GM18519 (cell line): Measurements from ENCODE around the gene MPDZ.
"Not testable (repeated sequence)": the region's sequence is repeated elsewhere in the genome, so short reads cannot be mapped to it uniquely, and the experiment has no call there.

Experiments used
- ATAC-seq: cut with Tn5 transposase; IDR thresholded peaks from one replicate; pipeline ENCODE4 v1.9.1; 2021; ENCODE audit warnings: mild to moderate bottlenecking, moderate library complexity; ENCODE audit not compliant: unreplicated experiment, low FRiP score

MPDZ gene

GRCh38 chr9:13266167-13266566 is 13.3 kb downstream of the MPDZ start:
- ATAC-seq, result no peak

DNA sequence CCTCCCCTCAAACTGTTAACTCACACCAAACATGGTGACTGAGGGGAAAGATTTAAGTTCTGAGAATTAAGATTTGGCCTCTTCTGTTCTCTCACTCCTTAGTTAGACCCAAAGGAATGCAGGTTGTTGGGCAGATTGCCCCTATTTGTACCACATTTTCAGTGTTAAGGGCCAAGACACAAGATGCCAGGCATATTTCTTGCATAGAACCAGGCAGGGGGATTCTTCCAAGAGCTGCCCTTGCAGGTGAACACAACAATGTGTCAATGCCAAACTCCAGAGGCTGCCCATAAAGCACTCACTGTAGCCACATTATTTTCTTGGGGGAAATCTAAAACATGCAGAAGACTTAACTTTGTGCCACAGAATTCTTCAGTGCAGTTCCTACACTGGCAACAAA is 14.7 kb downstream of the MPDZ start:
- ATAC-seq, result no peak

- ATAC-seq, result no peak
These were observed 16.0 kb downstream of the MPDZ start for GRCh38 chr9:13263511-13263910.

DNA sequence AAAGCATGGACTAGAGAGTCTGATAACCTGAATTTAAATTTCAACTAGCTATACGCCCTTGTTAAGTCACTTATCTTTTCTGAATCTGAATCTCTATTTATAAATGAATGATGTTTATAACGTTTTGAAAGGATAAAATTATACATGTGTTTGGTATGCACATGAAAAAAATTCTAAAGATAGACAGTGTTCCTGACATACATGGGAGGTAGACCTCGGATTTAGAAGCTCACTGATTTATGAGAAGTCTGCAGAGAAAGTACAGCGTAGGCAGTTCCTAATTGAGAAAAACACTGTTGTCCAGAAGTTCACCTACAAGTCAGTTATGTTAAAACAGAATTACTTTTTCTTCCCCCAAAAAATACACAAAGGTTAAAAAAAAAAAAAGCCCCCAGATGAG is 26.6 kb downstream of the MPDZ start:
- no peak for ATAC-seq

- no peak for ATAC-seq
These were observed 35.3 kb downstream of the MPDZ start for GRCh38 chr9:13244181-13244580.

- ATAC-seq, result no peak
These were observed 38.2 kb downstream of the MPDZ start for GRCh38 chr9:13241283-13241682.

DNA sequence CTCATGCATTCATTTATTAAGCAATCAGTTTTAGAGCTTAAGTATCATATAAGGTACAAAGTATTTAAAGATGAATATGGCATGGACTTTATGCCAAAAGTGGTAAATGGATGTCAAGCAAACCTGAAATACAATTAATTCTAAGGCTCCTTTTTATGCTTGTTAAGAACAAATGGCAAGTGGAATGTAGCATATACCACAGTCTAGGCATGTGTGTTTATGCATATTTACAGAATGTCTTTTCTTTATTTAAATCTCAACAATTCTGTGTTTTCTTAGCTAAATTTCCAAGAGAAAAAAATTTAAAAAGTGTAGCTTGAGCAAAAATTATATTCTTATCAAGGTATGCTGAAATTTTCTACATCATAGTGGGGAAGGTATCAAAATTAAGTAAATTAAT is 39.8 kb downstream of the MPDZ start:
- ATAC-seq, result no peak

- ATAC-seq, result no peak
These were observed 40.3 kb downstream of the MPDZ start for GRCh38 chr9:13239208-13239607.

- ATAC-seq, result no peak
These were observed 44.6 kb downstream of the MPDZ start for GRCh38 chr9:13234932-13235331.

DNA sequence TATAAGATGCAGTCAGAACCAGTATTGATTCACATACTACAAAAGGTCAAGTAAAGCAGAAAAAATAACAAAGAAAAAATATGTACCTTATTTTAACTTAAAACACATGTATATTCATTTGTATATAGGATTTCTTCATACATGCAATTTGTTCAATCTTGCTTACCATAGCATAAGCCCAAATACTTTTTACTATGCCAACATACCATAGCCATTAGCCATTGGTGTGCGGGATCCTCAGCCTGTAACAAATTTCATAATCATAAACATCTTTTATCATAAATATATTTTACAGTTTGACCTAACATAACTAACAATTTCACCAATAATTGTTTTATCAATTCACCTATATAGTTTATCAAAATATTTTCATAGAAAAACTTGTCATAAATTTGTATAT is 51.1 kb downstream of the MPDZ start:
- no peak for ATAC-seq

- no peak for ATAC-seq
These were observed 55.1 kb downstream of the MPDZ start for GRCh38 chr9:13224366-13224765.

DNA sequence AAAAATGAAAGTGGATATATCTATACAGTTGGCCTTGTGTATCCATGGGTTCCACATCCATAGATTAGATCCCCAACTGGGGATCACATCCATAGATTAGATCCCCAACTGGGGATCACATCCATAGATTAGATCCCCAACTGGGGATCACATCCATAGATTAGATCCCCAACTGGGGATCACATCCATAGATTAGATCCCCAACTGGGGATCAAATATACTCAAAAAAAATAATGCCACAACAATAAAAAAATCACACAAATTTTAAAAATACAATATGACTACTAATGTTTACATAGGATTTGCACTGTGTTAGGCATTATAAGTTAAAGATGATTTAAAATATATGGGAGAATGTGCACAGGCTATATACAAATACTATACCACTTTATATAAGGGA is 56.8 kb downstream of the MPDZ start:
- not testable (repeated sequence) for ATAC-seq

- ATAC-seq, result no peak
These were observed 57.8 kb downstream of the MPDZ start for GRCh38 chr9:13221741-13222140.

DNA sequence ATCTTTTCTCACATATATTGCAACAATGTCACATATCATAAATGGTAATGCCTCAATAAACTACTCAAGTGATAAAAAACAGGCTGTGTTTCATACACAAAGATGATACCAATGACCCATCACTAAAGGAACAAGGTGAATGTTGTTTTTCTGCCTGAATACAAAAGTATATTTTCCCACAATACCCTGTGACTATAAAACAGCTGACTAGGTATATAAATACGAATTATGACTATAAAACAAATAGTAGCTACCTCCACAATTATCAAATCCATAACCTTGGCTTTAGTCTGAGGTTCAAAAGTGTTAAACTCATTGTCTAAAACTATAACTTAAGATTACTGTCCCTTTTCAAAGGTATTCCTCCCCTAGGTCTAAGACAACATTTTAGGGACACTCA is 58.7 kb downstream of the MPDZ start:
- no peak for ATAC-seq

DNA sequence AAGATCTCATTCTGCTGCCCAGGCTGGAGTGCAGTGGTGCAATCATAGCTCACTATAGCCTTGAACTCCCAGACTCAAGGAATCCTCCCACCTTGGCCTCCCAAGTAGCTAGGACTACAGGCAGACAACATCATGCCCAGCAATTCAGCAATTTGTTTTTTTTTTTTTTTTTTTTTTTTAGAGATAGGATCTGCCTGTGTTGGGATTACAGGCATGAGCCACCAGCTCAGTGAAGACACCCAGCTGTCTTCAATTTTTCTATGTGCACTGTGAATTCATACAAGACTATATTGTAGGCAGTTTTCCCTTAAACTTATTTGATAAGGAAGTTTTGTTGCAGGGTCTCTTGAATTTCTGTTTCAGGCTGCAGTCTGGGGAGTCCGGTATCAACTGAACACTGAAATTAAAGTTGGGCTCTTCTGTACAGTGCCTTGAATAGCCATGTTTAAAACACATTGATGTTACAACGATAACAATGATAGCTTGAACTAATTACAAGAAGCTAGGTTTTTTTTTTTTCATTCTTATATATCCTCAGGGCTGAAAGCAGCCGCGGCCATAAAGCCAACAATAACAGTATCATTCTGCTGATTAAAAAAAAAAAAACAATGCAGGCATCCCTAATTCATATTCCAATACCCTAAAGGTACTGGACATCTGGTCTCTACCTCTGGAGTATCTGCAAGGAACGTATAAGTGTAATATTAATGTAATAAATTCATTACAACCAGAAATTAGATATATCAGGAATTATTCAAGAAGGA is 63.5 kb downstream of the MPDZ start:
- ATAC-seq, result no peak

DNA sequence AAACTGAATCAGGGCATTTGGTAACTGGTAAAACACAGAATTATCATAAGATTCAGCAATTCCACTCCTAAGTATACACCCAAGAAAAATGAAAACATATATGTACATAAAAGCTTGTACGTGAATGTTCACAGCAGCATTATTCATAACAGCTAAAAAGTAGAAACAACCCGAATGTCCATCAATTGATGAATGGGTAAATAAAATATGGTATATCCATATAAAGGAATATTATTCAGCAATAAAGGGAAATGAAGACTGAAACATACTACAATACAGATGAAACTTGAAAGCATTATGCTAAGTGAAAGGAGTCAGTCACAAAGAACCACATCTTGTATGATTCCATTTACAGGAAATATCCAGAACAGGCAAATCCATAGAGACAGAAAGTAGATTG is 65.5 kb downstream of the MPDZ start:
- ATAC-seq, result no peak

DNA sequence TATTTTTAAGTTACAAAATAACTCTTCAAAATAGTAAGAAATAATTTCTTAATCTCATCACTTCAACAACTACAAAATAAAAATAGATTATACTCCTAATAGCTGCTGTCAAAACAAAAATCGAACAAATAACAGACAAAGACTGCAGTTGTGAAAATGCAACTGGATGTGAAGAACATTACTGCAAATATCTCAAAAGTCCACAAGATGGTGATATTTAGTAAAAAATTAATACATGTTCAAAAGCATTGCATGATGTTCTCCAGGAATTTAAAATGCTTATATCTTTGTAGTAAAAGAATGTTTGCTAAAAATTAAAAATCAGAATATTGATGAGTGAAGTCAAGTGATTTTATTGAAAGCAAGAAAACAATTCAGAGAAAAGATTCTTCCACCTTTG is 66.2 kb downstream of the MPDZ start:
- no peak for ATAC-seq

GRCh38 chr9:13210306-13210705 is 69.2 kb downstream of the MPDZ start:
- no peak for ATAC-seq

DNA sequence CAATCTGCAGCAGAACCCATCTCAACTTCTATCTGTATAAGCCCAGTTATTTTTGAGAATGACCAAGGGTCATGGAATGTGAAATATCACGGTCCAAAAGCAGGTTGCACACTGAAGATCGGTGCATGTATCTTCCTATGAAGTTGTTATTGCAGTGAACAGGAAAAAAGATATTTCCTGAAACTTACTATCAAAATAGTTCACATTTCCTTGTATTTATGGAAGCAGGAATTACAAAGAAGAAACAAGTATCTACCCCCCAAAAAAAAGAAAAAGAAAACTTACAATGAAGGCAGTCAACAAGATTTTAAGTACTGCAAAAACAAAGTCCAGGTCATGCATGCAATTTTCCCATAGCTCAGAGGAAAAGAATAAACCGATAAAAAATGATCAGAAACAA is 70.0 kb downstream of the MPDZ start:
- ATAC-seq, result no peak

DNA sequence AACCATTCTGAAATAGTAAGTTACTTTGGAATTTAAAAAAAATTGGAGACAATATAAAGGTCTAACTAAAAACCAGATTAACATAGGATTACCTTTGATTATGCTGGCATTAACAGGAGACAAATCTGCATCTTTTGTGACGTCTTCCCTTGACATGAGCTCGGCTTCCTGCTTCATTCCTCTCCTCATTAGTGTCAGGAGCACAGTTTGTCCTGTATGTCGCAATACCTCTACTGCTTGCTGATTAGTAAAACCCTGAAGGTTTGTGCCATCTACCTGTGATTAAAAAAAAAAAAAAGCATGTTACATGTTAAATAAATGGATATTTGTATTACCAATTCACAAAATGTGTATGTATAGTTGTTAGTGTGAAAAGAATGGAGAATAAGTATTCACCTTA is 73.7 kb downstream of the MPDZ start:
- ATAC-seq, result no peak

- ATAC-seq, result no peak
These were observed 89.5 kb downstream of the MPDZ start for GRCh38 chr9:13190040-13190439.

DNA sequence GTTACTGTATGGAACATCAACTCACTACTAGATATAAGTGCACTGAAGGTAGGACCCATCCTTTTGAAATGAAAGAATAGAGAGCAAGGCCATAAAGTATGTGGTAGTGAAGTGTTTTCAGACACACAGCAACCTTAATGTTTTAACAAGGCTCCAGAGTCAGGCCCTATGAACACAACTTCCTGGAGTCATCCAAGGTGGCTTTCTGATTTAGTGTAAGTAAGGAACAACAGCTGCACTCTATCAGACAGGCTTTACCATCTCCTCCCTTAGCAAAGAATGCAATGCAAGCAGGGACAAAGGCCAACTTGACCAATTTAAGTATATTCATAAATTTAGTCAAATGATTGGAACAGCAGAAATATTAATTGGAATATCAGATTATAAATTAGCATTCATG is 90.1 kb downstream of the MPDZ start:
- ATAC-seq, result no peak

DNA sequence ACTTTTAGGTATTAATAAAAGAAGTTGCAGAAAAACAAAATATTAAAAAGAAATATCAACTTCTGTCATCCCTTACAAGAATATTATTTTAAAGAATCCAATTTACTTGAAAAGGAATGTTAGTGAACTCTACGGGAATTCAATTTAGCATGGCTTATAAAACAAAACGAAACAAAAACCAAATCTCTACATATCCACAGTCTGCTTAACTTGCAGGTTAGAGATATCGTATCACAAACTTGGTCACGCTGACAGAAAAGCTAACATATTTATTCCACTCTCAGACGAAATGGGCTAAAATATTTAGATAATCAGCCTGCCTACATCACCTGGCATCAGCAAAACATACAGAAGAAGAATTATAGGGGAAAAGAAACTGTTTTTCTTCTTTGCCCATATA is 92.7 kb downstream of the MPDZ start:
- ATAC-seq, result no peak
